GM13976 (cell line): ENCODE data around the gene STEAP3.

ENCODE experiments used
- DNase-seq: peaks from one replicate; pipeline ENCODE4 v3.0.0; 2012; ENCODE audit warnings: low spot score
- CTCF ChIP-seq: IDR thresholded peaks from 2 replicates; pipeline ENCODE4 v1.5.1; 2012; ENCODE audit warnings: borderline replicate concordance, mild to moderate bottlenecking; ENCODE audit not compliant: insufficient read depth; ENCODE audit errors: extremely low read depth, missing control alignments, control extremely low read depth
- in situ Hi-C: fragments of 300-500 bp; cut with MboI; formaldehyde crosslinking; loops from one replicate; pipeline ENCODE4 v1.12.0; 2022; ENCODE audit warnings: low sequenced_read_pairs, mixed read lengths, inconsistent platforms; ENCODE audit not compliant: unreplicated experiment

The STEAP3 gene

GRCh38 chr2:119289642-119290041 is 66.0 kb downstream of the STEAP3 start:
- in situ Hi-C loops: no loop called here
- no peak for TF ChIP-seq CTCF
- no peak for DNase-seq

- in situ Hi-C loops: no loop called here
- peak; percentile 87 for TF ChIP-seq CTCF
- peak; percentile 87 for DNase-seq
These were observed 67.4 kb downstream of the STEAP3 start for GRCh38 chr2:119290859-119291587.

- in situ Hi-C loops: no loop called here
- TF ChIP-seq CTCF: no peak
- no peak for DNase-seq
These were observed 68.0 kb downstream of the STEAP3 start for GRCh38 chr2:119291588-119292167.

GRCh38 chr2:119292226-119292625 is 68.6 kb downstream of the STEAP3 start:
- DNase-seq: no peak
- no peak for TF ChIP-seq CTCF
- in situ Hi-C loops: no loop called here

GRCh38 chr2:119293254-119293653 is 69.6 kb downstream of the STEAP3 start:
- in situ Hi-C loops: no loop called here
- DNase-seq: no peak
- TF ChIP-seq CTCF: no peak

GRCh38 chr2:119293900-119294299 is 70.3 kb downstream of the STEAP3 start:
- TF ChIP-seq CTCF: no peak
- in situ Hi-C loops: no loop called here
- DNase-seq: no peak
